GOT3 (cell line): Measurements from ENCODE around the gene HEBP2.
"Not testable (repeated sequence)": the region's sequence is repeated elsewhere in the genome, so short reads cannot be mapped to it uniquely, and the experiment has no call there.

Experiments used
- DNase-seq: peaks from one replicate; lab custom pipeline; 2025; ENCODE audit warnings: mixed read lengths; lab: John Stamatoyannopoulos, UW

Gene HEBP2

DNA sequence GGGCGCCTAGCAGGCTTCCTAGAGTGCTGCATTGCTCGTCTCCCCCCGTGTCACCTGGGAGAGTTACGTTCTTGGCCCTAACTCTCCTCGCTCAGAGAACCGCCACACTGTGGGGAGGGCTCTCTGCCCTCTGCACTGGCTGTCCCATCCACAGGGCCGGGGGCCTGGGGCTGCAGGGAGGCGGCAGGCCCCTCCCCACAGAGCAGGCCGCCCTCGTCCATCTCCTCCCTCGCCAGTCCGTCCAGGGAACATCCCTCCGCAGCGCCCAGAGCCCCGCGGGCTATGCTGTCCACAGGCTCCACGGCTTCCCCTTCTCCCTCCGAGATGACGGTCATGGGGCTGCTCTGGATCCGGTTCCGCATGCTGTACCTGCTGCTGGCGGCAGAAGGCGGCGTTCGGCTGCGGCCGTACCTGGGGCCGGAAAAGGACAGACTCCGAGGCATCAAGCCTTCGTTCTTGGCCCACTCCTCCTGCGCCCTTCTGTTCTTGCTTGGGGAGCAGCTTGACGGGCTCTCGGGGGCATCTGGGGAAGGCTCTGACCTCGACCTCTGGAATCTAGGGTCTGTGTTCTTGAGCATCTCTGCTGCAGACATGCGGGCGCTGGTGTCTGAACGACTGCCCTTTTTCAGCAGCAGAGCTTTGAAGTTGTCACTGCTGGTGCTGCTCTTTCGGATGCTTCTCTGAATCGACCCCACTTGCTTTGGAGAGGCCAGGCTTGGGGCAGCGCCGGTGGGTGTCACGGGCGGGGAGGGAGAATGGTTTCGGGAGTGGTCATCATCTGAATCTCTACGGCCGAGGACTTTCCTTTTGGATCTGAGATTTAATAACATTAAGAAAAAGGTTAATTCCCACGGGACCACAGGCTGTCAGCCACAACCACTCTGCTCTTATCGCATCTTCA lies 20.2 kb downstream of the HEBP2 start:
- no peak for DNase-seq

DNA sequence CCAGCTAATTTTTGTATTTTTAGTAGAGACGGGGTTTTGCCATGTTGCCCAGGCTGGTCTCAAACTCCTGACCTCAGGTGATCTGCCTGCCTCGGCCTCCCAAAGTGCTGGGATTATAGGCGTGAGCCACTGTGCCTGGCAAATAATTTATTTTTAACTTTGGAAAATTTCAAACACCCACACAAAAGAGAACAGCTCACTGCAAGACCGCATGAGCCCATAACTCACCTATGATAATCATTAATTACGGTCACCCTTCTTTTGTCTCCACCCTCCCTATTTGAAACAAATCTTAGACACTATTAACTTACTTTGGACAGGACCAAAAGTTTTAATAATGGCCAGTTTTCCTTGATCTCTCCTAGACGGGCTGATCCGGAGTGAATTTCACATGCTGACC lies 21.2 kb downstream of the HEBP2 start:
- DNase-seq, result not testable (repeated sequence)

- DNase-seq, result no peak
These were observed 22.6 kb downstream of the HEBP2 start for GRCh38 chr6:138426500-138427123.

DNA sequence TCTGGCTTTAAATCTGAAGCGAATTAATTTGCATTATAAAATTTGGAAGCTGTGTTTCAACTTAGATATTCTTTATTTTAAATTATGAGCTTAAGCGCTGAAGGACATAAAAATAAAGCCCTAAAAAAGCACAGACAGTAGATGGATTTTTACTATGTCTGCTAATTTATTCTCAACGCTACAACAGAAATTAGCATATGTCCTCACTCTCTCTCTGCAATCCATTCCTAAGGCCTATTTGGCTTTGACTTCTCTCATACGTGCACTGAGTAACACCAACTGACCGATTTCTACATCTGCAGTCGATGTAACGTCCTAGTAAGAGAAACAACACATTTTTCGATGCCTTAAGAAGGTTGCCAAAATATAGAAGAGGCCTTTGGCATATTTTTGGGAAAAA lies 23.7 kb downstream of the HEBP2 start:
- no peak for DNase-seq

- no peak for DNase-seq
These were observed 25.0 kb downstream of the HEBP2 start for GRCh38 chr6:138428944-138429598.

DNA sequence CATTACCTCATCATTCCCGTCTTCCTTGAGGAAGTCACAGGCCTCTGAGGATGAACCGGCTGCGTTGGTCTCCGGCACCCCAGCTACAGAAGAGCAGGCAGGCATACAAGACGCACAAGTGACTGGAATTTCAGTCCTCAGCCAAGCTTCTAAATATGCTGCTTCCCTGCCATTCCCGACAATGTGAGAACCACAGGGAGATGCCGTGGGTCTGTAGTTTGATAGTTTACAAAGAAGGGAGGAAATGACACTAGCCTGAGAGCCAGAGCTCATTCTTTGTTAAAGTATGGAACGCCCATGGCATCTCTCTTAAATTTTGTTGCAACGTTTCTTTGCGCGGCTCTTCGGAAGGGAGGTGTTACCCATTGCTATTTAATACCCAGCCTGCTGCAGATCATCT lies 25.7 kb downstream of the HEBP2 start:
- no peak for DNase-seq

GRCh38 chr6:138430361-138431145 lies 26.5 kb downstream of the HEBP2 start:
- DNase-seq, result no peak

GRCh38 chr6:138431256-138432062 lies 27.4 kb downstream of the HEBP2 start:
- DNase-seq, result no peak

- no peak for DNase-seq
These were observed 28.0 kb downstream of the HEBP2 start for GRCh38 chr6:138432063-138432356.

DNA sequence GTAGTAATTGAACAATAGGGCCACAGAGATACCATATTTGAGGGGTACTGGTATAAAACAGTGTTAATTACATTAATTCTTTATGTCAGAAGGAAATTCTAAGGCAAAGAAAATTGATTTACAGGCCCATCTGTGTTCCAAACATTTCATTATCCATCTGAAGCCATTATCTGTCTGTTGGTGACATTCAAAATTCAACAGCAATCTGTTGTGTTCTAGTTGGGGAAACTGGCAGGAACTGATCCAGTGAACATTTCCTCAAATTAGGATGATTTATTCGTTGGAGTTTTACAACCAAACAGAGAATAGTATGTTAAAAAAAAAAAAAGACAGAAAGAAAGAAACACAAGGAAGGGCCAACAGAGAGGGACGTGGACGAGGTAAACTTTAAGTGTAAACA lies 30.1 kb downstream of the HEBP2 start:
- no peak for DNase-seq

GRCh38 chr6:138434925-138435324 lies 30.9 kb downstream of the HEBP2 start:
- DNase-seq, result no peak

DNA sequence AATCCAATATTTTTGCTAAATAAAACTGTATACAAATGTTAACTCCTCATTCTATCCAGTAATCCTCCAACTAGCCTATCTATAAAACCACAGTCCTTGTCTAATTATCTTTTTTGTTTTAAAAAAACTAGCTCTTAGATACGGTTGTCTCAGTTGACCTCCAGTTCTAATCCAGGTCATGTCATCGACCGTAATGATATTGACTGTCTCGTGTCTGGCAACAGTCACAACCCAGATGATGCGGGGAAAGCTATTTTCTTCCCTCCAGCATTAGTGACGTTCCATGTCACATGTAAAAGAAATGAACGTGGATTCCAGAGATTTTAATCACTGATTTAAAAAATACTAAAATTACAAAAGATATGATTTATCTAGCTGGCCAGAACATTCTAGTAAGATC lies 35.5 kb downstream of the HEBP2 start:
- DNase-seq, result no peak

GRCh38 chr6:138440296-138440695 lies 36.3 kb downstream of the HEBP2 start:
- no peak for DNase-seq

GRCh38 chr6:138440758-138441357 lies 36.8 kb downstream of the HEBP2 start:
- DNase-seq, result no peak

DNA sequence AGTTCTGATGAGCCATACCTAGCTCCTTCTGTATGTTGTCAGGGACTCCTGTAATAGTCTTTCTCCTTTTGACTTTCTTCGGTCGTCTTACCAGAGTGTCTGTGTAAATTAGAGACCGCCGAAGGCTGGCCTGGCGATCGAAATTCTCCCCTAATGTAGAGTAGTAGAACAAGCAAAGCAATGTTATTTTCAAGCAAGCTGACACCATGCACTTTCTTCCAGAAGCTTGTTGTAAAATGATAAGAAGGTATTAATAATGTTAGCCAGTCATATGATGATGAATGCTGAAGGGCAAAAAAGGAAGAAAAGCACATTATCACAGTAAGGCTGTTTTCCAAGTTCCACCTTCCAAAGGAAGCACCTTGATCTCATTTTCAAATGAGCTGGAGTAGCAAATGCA lies 37.9 kb downstream of the HEBP2 start:
- no peak for DNase-seq

DNA sequence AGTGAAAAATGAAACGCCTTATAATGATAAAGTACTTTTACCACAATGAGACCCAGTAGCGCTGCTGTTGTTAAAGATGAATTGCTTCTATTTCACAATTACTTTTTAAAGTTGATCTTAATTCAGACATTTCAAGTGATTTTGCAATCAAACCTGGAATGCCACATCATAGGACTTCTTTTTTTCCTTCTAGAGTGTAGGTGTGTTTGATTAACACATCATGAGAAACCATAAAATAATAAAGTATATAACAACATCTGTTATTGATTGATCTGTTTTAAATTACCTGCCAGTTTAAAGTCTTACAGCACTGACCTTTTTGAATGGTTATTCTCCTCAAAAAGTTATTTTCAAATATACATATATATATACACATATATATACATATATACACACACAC lies 38.6 kb downstream of the HEBP2 start:
- no peak for DNase-seq

- DNase-seq, result no peak
These were observed 40.0 kb downstream of the HEBP2 start for GRCh38 chr6:138443979-138444378.

GRCh38 chr6:138446821-138447220 lies 42.8 kb downstream of the HEBP2 start:
- DNase-seq, result no peak

GRCh38 chr6:138450445-138450844 lies 46.4 kb downstream of the HEBP2 start:
- DNase-seq, result no peak

- DNase-seq, result no peak
These were observed 47.0 kb downstream of the HEBP2 start for GRCh38 chr6:138451043-138451442.
